ENCODE measurements around the gene TVP23A. TPM values are rescaled to one million over a fixed set of nuclear protein-coding genes. Genes with fewer than 3 reads are reported as not detected.

TVP23A gene
- 1 to 10 TPM; 2.5 to 5.1 (median 4.2) TPM for polyA plus RNA-seq (ENCODE audit: insufficient read length in 3 of 3)
- long read RNA-seq, donor 1, partial matches to known transcripts: 0 of 1 reads
- long read RNA-seq, donor 1, other reads (novel, unspliced or antisense): 0 of 1 reads
- long read RNA-seq, donor 2: 0 reads
- long read RNA-seq, donor 3: 0 reads
- long read RNA-seq, donor 4, partial matches to known transcripts: 0 of 2 reads
- long read RNA-seq, donor 4, other reads (novel, unspliced or antisense): 0 of 2 reads
- long read RNA-seq, donor 5, partial matches to known transcripts: 0 of 2 reads
- long read RNA-seq, donor 5, other reads (novel, unspliced or antisense): 0 of 2 reads
- long read RNA-seq, donor 6, partial matches to known transcripts: 0 of 1 reads
- long read RNA-seq, donor 6, other reads (novel, unspliced or antisense): 0 of 1 reads
- long read RNA-seq, donor 7: 0 reads
- long read RNA-seq, donor 8: 0 reads
- long read RNA-seq, donor 9: 0 reads
- long read RNA-seq, donor 10: 0 reads
- long read RNA-seq, donor 11: 0 reads
- long read RNA-seq, donor 12: 0 reads
- long read RNA-seq, donor 13: 0 reads
- long read RNA-seq, donor 14: 0 reads
- long read RNA-seq, donor 15: 0 reads
- long read RNA-seq, donor 16: 0 reads

DNA sequence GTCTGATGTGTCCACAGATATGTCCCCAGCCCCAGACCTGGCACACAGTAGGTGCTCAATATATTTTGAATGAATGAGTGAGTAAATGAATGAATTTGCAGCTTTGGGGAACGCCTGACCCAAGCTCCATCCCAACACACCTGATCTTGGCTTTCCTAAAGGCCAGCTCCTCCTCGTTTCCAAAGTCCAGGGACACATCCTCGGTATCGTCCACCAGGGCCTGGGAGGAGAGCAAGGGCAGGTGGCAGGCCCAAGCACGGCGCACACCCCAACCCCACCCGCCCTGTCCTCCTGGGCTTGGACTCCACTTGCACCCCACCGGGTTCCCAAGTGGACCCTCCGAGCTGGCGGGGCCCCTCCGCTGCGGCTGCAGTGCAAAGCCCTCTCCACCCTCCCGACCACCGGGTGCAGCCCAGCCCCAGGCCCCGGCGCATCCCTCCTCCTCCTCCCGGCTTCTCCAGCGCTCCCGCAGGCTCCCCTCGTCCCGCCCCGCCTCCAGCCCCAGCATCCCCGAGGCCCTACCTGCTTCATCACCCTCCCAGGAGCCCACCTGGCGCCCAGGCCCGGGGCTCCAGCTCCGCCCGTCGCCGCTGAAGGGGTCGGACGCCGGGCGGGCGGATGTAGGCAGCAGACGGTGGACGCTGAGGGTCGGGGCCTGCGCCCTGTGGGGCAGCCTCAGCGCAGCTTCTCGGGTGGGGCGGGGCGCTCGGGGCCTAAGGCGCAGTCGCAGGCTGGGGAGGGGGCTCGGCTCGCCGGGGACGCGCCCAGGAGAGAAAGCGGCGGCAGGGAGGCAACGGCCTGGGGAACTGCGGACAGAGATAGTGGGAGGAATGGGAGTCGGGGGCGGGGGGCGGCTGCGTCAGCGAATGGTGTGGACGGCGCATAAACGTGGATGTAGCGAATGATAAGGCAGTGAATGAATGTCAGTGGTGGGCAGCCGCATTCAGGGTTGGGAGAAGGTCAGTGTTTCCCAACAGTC, at the start of gene TVP23A:
Gene TVP23A, minus strand, starts transcription at position 832 of the 979 bp plus-strand sequence. Its CDS starts 301 bp downstream, at position 531.
- DNase-seq: no peak

DNA sequence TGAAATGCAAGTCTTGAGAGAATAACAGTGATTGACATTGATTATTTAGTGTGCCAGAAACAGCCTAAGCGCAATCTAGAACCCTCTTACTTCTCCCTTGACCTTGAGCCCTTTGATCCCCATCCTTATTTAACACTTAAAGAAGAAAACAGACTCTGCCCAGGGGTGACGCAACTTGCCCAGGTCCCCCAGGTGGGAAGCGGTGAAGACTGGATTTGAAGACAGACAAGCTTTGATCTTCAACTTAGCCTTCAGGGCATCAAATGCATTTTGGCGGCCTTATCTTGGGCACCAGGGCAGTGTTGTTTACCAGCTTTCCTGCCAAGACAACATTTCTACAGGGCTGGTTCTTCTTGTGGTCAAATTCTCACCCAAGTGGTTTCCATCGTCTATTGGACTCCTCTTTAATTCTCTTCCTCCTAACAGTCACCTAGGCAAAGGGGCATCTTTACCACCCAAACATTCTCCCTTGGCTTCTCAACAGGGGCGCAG, 49.6 kb upstream of the TVP23A start:
- DNase-seq: no peak

GRCh38 chr16:10867199-10867598, 48.6 kb upstream of the TVP23A start:
- DNase-seq: no peak

DNA sequence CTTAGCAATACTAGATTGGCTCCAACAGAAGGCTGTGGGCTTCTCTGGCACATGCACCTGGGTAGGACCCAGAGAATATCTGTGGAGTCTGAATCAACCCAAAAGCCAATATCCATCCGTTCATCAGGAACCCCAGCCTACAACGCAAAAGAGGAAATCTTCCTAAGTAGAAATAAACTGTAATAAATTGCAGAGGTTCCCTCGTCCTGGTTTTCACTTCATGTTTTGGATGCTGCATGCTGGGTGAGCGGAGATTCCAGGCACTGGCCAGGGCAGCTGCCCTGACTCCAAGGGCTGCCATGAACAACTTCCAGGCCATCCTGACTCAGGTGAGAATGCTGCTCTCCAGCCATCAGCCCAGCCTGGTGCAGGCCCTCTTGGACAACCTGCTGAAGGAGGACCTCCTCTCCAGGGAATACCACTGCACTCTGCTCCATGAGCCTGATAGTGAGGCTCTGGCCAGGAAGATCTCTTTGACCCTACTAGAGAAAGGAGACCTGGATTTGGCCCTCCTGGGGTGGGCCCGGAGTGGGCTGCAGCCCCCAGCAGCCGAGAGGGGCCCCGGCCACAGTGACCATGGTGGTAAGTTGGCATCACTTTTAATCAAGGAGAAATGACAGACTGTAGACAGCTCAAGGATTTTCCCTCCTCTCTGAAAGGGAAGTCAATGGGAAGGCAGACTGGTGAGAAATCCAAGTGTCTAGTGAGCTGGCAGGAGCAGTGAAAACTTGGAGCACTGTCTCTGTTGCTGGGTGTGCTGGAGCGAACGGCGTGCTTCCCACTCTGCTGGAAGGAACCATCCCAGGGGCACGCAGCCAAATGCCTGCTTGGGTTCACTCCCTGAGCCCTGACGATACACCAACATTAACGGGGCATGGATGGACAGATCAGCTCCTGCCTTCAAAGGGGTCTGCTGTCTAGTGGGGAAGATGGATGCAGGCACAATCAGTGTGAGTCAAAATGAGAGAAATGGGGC, 47.7 kb upstream of the TVP23A start:
- DNase-seq: no peak

DNA sequence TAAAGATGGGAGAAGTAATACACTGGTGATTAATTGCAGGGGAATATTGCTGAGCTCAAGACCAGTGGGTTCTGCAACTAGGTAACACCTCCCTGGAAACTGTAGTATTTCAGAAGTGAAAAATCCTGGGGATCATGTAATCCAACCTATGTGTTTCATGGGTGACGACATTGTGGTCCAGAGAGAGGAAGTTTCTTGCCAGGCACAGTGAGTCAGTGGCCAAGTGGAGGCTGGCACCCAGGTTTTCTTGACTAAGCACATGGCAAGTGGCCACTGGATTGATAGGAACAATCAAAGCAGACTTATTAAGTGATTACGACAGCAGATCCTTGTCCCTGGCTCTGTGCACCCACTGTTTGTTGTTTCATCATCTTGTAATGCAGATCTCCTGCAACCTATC, 43.8 kb upstream of the TVP23A start:
- no peak for DNase-seq

DNA sequence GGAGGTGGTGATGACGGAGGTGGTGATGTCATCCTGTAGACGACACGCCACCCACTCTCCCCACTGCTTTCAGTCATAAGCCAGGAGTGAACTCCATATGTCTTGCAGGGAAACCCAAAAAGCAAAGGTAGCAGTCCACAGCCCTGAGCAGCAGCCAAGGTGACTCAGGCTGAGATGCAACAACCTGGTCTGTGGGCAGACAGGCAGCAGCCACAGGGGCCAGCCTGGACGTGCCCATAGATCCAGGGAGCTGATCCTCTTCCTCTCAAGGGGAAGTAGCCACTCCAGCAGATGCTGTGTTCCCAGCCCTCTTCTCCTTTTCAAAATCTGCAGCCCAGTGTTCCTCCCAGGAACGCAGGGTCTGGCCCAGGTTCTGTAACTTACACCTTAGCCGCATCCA, 41.1 kb upstream of the TVP23A start:
- no peak for DNase-seq

DNA sequence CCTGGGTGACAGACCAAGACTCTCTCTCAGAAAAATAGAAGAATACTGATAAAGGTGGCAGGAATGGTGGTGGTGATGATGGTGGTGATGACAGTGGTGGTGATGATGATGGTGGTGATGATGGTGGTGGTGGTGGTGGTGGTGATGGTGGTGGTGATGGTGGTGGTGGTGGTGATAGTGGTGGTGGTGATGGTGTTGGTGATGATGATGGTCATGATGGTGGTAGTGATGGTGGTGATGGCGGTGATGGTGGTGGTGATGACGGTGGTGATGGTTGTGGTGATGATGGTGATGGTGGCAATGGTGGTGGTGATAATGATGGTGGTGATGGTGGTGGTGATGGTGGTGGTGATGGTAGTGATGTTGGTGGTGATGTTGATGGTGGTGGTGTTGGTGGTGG, 40.4 kb upstream of the TVP23A start:
- no peak for DNase-seq

DNA sequence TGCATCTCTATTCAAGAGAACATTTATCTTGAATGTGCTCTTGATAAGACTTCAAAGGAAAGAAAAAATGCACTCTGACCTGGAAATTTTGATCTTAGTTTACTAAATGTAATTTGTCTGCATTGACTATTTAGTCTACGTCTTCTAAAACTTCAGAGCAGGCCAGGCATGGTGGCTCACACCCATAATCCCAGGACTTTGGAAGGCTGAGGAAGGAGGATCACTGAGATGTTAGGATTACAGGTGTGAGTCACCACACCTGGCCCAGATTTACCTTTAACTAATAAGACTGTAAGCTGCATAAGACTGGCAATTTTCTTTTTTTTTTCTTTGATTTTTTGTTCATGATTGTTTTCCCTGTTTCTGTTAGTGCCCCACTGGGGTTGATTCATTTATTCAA, 39.6 kb upstream of the TVP23A start:
- no peak for DNase-seq

DNA sequence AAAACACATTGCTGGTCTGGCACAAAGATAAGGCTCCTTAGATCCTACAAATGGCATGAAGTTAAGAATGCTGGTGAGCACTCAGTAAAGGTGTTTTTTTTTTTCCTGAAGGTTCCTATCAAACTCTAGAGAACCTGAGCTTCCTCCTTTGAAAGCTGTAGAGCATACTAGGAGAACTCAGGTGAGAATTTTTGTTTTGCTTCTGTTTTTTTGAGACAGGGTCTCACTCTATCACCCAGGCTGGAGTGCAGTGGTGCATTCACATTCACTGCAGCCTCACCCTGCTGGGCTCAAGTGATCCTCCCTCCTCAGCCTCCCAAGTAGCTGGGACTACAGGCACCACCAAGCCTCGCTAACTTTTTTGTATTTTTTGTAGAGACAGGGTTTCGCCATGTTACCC, 37.4 kb upstream of the TVP23A start:
- DNase-seq: no peak

DNA sequence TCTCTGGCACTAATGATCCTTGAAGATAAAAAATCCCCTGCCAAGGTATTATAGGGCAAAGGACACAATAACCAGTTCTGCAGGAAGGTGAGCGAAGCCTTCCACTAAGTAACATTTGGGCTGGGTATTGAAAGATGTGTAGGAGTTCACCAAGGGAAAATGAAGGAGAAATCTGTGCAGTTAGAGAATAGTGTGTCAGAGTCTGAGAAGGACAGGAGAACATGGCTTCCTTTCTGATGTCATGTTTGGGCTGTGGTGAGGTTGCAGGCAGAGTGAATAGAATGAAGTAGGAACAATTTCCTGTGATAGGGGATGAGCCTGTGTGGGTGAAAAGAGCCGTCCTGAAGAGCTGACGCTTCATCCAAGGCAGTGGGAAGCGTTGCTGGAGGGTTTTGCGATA, 34.4 kb upstream of the TVP23A start:
- no peak for DNase-seq

DNA sequence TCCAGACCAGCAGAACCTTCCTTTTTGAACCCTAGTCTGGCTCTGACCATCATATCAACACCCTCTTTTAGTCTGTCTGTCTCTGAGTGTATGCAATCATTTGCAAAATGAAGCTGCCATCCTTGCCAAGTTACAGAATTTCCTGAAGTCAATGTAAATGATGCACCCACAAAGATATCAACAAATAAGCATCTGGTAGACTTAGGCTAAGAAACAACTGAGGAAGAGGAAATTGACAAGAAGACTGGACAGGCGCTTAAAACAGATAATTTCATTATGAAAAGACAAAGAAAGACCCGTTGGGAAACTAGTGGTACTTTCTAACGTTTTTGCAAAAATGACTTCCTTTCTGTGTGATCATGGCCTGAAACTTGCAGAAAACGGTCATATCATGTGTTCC, 33.7 kb upstream of the TVP23A start:
- no peak for DNase-seq

DNA sequence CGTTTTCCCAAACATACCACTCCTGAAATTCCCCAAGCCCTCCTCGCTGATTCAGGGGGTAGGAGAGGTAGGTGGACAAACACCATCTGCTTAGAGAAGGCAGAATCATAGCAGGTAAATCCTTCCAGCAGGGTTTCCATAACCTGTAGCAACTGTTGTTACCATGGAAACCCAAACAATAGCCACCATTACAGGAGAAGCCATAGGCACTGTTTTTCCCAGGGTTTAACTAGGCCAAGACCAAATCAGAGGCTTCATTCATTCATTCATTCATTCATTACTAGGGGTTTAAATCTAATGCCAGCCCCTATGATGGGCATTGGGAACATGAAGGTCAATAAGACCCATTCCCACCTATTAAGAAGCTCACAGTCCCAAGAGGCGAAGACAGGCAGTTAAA, 32.9 kb upstream of the TVP23A start:
- DNase-seq: no peak

DNA sequence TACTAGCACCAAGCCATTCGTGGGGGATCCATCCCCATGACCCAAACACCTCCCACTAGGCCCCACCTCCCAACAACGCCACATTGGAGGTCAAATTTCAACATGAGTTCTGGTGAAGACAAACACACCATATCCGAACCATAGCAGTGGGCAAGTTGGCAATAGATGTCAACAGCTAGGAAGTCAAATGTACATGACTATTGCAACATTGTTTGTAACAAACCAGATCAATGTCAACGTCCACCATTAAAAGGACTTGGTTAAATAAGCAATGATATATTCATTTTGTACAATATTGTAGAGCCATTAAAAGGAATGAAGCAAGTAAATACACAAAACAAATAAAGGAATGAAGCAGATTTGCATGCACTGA, 31.9 kb upstream of the TVP23A start:
- no peak for DNase-seq

DNA sequence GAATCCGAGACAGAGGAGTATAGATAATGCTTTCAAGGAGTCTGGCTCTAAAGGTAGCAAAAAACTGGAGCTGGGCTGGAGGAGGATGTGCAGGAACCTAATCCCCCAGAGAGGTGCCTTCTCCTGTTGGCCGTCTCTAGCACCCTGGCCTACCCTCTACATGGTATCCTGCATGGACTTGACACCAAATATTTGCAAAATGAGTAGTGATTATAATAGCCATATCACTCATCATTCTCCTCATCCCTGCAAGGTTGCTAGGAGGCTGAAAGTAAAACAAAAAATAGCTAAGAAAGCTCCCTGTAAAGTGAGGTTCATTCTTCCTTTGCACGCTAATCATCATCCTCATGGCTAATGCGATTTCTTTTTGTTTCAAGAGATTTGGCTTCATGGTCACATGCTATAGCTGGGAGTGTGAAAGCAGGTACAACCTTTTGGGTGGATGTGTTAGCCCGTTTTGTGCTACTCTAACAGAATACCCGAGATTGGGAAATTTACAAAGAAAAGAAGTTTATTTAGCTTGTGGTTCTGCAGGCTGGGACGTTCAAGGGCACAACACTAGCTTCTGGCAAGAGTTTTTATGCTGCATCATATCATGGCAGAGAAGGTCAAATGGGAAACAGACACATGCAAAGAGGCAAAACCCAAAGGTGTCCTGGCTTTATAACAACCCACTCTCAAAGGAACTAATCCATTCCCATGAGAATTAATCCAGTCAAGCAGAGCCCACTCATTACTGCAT, 31.3 kb upstream of the TVP23A start:
- DNase-seq: no peak

DNA sequence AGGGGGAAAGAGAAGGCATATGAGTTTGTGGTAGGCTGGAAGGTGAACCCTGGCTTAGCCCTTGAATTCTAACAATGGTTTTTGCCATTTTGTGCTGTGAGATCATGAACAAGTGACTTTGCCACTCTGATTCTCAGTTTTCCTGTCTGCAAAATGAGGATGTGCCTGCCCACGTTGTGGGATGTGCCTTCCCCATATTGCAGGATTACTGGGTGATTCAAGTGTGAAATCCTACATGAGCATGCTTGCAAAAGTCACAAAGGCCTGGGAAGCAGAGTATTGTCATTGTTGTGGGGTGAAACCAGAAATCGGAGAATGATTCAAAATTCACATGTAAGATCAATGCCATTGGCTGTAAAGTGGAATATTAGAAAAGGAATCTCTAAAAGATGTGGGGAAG, 28.6 kb upstream of the TVP23A start:
- DNase-seq: no peak

DNA sequence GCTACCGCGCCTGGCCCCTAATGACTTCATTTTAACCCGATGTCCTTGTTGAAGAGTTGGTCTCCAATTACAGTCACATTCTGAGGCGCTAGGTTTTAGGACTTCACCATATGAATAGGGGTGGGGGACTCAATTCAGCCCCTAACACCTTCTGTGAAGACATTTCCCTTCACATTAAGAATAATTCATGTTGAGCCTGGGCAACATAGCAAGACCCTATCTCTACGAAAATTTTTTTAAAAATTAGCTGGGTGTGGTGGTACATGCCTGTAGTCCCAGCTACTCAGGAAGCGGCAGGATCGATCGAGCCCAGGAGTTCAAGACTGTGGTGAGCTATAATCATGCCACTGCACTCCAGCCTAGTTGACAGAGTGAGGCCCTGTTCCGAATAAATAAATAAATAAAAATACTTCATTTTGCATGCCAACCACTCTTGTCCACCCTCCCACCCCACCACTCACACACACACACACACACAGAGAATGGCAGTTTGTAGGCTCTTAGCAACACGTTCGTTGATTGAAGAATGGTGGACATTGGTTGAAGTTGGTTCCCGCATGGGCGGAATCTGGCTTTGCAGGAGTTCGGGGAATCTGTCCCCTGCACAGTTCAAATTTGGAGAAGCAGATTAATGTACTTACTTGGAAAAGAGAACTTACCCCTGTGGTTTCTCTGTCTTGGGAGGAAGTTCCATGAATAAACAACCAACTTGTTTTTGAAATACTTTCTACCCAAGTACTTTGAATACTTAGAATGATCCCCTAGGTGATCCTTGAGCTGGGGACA, 27.8 kb upstream of the TVP23A start:
- no peak for DNase-seq

DNA sequence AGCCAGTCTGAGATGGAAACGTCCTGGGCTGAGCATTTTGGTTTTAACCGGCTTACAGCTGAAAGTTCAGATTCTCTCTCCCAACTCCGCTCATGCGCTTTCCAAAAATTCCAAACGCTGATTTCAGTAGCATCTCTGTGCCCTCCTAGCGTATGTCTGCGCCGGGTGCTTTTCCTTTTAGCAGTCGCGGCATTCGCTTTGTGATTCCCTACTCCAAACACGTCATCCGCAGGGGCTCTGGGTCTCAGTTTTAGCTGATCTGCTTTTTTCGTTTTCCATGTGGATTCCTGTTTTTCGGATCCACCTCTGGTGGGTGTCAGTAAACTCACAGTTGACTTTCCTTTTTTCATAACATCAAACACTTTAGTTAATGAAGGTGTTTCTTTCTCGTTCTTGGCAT, 22.1 kb upstream of the TVP23A start:
- no peak for DNase-seq

- no peak for DNase-seq
Observed at GRCh38 chr16:10839279-10839666, 20.7 kb upstream of the TVP23A start.

DNA sequence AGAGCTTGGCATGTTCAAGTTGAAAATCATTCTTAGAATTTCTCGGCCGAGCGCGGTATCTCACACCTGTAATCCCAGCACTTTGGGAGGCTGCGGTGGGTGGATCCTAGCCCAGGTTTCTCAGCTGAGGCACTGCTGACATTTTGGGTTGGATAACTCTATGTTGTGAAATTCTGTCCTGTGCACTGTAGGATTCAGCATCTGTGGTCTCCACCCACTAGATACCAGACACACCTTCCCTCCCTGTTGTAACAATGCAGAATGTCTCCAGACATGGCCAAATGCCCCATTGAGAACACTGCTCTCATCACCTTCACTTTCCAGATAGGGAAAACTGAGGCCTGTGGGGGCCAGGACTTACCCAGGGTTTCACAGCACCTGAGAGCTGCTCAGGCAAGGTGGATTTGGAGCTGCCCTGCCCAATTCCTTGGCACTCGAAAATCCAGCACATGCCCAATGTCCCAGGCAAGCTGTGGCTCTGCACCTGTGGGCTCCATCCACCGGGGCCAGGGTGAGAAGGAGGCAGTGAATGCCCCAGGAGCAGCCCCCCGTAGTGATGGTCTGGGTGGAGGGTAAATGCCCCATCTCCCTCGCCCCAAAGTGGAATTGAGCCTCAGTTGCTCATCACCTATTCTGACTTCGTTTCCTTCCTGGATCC, 20.2 kb upstream of the TVP23A start:
- DNase-seq: no peak
